HG03457 (cell line): ENCODE data around the gene C16orf74.

ENCODE experiments used
- ATAC-seq: cut with Tn5 transposase; IDR thresholded peaks from one replicate; pipeline ENCODE4 v1.9.1; 2021; ENCODE audit warnings: moderate number of reproducible peaks; ENCODE audit not compliant: unreplicated experiment

C16orf74 gene

DNA sequence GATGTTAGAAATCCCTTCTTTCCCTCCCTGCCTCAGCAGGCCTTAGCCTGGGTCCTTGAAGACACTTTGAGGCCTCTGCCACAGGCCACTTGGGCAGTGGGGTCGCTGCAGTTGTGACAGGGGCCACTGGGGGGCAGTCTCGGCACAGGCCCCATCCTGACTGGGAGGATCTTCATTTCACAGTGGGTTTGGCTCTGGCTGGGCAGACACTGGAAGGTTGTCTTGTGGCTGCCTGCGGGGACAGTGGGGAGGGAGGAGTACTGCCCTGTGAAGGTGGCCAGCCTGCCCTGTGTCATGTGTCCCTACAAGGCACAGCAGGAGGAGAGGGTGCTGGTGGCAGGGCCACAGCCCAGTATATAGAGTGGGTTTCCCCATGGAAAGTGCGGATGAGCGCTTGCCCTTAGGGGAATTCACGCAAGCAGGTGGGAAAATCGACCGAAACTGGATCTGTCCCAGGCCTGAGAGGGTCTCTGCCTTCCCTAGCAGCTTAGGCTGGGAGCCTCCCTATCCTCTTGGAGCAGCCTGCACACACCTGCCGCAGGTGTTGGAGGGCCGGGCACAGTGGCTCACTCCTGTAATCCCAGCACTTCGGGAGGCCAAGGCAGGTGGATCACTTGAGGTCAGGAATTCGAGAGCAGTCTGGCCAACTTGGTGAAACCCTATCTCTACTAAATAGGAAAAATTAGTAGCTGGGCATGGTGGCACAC lies 90.9 kb downstream of the C16orf74 start:
- ATAC-seq: no peak

DNA sequence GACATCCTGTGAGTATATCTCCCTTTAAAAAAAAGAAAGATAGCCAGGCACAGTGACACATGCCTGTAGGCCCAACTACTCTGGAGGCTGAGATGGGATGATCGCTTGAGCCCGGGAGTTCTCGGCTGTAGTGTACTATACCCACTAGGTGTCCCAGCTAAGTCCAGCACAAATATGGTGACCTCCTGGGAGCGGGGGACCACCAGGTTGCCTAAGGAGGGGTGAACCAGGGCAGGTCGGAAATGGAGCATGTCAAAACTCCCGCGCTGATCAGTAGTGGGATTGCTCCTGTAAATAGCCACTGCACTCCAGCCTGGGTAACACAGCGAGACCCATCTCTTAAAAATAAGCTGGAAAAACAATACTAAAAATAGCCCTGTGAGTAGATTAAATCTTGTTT lies 91.6 kb downstream of the C16orf74 start:
- no peak for ATAC-seq

DNA sequence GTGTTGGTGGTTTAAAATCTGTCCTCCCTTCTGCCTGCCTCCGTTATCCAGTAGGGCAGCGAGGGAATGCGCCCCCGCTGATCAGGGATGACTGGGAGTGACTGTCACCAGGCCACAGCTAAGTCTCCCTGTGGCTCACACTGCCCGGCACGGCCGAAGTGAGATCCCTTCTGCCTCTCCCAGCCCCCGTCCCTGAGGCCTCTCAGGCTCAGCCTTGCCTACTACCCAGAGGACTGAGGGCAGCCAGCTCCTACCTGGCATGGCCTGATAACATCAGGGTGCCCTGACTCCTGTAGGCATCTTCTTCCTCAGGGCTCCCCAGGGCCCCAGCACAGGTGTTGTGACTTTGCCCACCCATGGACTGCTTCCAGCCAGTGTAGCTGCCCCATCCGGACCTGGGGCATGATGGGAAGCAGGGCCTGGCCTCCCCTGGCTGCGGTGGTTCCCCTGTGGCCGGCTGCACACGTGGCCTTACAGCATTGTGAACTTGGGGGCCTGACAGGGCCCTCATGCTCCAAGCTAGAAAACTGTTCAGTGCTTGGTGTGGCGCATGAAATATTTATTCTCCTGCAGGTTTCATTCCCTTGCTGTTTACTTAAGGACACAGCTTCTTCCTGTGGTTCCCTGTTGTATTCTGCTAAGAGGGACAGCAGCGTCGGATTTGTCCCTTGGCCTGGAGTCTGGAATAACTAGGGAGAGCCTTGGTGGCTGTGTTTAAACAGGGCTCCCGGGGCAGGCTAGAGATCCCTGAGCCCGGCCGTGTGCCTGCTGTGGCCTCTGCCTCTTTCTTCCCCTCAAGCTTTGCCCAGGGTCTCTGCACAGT lies 92.2 kb downstream of the C16orf74 start:
- ATAC-seq: no peak

DNA sequence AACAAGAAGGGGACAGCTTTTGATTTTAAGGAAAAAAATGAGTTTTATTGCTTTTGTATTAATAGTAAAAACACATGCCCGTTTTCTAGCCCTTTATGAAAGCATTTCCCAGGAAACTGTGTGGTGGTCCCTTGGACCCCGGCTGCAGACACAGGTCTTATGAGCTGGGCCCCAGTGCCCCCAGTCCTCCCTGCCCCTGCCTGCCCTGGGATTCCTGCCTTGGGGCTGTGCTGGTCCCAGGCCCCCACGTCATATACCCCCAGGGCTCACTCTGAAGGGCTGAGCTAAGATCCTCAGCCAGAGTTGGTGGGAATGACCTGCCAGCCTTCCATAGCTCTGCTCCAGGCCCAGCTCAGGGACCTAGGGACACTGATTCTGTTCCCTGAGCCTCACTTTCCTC lies 92.9 kb downstream of the C16orf74 start:
- ATAC-seq: no peak
